HL-60/S4 treated with retinoic acid at 250 ng/mL for 4 days and 3 days (cell line): ENCODE results near the gene NOXO1.
"Not testable (repeated sequence)": the region's sequence is repeated elsewhere in the genome, so short reads cannot be mapped to it uniquely, and the experiment has no call there.

Source experiments
- in situ Hi-C: fragments of 300-500 bp; cut with MboI; formaldehyde crosslinking; loops from 2 replicates; pipeline ENCODE4 v1.7.0; 2022; ENCODE audit warnings: low sequenced_read_pairs

The NOXO1 gene

DNA sequence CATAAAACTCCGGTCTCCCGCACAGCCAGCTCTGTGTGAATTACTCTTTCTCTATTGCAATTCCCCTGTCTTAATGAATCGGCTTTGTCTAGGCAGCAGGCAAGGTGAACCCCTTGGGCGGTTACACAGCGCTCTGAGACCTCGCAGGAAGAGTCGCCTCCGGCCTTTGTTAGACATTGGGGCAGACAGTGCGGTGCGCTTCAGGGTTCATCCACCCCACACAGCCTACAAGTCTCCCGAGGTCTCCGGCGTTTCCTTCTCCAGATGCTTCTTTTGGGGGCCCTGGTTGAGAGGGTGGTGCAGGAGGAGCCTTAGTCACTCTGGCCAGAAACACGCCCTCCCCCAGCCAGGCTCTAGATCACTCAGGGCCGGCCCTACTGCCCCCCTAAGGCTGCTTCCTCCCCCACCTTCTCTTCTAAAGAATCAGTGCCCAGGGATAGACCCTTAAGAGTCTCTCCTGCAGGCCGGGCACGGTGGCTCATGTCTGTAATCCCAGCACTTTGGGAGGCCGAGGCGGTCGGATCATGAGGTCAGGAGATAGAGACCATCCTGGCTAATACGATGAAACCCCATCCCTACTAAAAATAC lies 36.6 kb downstream of the NOXO1 start:
- in situ Hi-C loops = no loop called here

DNA sequence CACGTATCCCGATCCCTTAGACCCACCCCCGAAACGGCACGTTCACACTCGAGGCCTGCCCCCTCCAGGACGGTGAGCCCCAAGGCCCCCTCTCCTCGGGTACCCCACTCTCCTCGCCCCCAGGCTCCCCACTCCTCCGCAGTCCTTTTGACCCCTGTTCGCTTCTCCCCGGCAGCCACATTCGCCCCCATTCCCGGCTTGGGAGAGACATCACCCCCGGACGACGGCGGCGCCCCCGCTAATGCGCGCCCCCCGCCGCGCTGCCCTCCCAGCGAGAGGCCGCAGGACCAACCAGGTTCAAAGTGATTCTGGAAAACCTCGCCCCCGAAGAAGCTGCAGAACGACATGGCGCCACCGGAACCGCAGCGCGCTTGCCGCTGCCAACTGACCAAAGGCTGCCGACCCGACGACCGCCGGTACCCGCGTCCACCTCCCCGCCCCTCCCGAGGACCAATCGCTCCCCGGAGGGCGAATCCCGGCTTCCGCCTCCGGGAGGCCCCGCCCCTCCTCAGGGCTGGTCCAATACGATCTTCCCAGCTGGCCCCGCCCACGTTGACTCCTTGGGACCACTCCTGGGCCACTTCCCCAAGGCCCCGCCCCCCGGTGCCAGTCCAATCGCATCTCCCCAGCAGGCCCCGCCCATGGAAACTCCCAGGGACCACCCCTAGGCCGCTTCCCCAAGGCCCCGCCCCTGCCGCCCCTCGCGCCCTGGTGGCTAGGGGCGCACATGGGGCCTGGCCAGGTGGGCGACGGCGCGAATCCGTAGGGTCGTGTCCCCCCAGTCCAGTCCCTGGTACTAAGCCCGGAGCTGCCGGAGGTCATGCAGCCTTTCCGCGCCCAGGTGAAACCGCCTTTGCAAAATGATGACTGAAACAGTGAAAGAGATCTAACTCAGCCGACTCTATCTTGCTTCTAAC lies 38.2 kb downstream of the NOXO1 start, which contains the start of gene MSRB1:
Gene MSRB1 (minus strand): TSS at position 390 of the 917 bp plus-strand sequence. CDS start 43 bp downstream, at position 347.
- in situ Hi-C loops = no loop called here

DNA sequence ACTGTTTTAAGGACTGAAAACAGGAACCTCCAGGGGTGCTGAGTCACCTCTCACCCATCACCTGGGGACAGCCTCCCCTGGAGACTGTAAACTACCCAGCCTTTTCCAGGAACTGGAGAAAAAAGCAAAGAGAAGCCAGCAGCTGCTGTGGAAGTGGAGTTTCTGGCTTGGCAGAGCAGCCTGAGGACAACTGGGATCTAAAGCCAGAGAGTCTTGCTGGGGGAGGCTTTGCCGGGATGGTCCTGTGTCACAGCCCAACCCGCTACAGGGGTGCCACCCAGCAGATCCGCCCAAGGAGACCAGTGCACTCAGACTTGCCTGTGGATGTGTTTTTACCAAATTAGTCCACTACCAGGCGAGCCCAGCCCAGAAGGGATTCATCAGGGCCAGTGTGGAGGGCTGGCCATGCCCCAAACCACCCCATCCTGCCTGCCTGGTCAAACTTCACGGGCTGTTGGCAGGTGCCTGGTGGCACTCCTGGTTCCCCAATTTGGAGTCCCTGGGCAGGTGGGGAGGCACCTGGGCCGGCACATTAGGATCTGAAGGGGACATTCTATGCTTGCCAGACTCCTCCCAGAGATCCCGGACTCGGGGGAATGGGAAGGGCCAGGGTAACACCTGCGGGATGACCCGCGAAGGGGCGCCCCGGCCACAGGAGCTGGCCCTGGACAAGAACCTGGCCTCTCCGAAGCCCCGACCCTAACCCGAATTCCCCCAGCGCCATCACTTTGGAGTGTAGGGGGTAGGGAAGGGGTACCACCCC lies 39.0 kb downstream of the NOXO1 start:
- in situ Hi-C loops = no loop called here

DNA sequence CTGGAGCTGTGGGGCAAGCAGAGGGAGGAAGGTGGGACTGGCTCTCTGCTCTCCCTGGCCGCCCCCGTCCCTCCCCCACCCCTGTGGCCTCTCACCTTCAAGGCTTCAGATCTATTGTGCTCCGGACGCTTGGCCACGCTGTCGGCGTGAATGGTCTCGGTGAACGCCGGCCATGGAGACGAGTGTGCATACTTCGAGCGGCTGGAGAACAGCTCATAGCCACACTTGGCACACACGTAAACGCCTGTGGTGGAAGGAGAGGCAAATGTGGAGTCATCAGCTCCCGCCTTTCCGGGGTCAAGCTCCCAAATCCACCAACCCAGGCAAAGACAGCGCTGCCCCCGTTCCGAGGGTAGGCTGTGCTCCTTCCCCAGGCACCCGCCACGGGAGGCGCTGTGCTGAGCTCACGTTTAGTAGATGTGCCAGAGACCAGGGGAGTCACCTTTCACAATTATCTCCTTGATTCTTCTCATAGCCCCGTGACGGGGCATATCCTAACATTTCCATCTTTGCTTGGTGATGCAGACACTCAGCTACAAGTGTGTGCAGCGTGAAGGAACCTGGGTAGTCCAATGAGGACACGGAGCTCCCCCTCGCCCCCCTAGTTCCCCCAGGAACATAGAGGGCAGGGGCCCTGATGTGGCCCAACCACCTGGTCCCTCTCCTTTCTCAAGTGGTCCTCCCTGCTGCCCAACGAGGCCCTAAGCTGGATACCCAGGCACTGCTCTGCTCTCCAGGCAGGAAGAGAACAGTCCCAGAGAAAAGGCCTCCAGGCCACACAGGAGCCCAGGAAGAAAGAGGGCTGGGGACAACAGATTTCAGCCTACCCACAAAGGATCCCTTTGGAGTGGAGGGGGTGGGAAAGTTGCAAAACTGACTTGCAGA lies 39.9 kb downstream of the NOXO1 start:
- in situ Hi-C loops = no loop called here

DNA sequence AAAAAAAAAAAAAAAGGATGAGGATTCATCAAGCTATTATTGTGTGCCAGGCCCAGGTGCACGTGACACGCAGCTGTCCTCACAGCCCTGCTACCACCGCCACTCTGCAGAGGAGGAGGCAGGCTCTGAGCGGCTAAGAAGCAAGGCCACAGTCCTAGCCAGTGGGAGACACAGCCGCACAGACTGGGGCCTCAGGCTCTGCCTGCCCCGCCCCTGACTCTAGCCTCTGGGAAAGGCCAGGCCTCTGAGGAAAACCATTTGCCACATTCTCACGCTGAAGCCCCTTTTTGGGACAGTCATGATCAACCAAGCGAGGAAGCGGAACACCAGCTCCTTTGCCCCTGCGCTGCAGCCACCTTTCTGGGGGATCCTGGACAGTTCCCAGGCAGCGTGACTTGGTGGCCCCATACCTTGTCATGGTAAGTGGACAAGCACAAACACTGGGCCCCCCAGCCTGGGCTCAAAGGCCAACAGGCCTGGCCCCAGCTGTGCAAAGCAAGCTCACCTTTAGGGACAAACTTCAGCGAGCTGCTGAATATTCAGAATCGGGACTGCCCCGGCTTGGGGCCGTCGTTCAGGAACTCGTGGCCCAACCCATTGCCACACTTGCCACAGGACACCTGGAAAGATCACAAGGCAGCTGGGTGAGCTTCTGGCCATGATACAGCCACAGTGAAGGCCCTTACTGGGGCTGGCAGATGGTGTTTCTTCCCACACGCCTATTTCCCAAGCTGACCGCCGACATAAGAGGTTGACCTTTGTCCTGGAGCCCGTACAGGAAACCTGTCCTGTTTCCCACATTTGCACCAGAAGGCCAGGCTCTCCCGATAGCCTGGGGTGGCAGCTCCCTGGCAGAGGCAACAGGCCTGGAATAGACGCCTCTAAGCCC lies 40.8 kb downstream of the NOXO1 start:
- in situ Hi-C loops = no loop called here

DNA sequence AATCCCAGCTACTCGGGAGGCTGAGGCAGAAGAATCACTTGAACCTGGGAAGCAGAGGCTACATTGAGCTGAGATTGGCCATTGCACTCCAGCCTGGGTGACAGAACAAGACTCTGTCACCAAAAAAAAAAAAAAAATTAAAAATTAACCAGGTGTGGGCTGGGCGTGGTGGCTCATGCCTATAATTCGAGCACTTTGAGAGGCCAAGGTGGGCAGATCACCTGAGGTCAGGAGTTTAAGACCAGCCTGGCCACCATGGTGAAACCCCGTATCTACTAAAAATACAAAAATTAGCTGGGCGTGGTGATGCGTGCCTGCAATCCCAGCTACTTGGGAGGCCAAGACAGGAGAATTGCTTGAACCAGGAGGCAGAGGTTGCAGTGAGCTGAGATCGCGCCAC lies 41.4 kb downstream of the NOXO1 start:
- in situ Hi-C loops = not testable (repeated sequence)

DNA sequence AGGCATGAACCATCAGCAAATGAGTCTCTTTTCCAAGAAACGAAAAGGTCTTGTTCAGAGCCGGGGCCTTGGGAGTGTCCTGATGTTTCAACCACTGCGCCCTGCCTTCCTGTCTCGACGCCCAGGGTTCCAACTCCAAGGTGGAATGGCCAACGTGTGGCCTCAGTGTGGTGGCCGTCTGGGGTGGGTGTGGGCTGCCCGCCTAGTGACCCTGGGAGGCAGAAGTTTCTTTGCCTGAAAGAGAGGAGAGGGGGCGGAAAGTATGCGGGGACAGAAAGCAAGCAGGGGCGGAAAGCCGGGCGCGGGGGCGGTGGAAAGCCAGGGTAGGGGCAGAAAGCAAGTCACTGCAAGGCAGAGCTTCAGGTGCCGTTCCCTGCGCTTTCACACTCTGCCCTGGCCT lies 42.4 kb downstream of the NOXO1 start:
- in situ Hi-C loops = no loop called here

DNA sequence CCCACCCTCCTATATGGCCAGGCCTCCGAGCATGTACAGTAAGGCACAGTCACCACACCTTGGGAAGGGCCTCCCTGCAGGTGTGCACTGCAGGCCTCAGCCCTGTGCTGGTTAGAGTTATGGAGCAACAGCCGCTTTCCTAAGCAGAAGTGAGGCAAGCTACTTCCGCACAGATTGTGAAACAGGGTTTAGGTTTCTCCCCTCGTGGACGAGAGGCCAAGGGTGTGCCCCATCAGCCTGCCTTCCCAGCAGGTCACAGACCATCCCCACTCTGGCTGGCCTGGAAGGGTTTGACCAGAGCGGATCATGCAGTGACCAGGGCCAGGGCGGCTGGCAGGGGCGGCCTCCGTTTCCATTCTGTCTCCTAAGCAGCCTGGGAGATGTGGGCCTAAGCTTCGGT lies 43.0 kb downstream of the NOXO1 start:
- in situ Hi-C loops = no loop called here

DNA sequence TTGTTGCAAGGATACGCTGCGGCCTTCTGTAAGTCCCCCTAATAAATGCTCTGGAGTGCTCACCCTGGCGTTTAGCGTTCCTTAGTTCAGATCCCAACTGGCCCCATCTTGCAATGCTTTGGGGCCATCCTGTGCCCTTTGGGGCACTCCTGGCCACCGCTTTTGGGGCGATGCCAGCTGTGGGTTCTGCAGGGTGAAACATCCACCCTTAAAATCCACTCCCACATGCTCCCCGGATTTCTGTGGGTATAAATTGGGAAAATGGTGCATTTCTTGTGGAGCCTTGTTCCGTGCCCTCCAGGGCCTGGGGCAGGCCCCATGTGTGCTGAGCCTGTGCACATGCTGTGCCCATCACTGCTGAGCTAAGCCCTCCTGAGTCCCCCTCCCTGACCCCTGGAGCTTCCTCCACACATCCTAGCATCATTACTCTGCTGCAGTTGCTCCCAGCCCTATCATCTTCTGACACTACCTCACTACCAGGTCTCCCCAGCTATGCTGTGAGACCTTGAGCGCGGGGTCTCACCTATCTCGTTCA lies 44.3 kb downstream of the NOXO1 start:
- in situ Hi-C loops = no loop called here

DNA sequence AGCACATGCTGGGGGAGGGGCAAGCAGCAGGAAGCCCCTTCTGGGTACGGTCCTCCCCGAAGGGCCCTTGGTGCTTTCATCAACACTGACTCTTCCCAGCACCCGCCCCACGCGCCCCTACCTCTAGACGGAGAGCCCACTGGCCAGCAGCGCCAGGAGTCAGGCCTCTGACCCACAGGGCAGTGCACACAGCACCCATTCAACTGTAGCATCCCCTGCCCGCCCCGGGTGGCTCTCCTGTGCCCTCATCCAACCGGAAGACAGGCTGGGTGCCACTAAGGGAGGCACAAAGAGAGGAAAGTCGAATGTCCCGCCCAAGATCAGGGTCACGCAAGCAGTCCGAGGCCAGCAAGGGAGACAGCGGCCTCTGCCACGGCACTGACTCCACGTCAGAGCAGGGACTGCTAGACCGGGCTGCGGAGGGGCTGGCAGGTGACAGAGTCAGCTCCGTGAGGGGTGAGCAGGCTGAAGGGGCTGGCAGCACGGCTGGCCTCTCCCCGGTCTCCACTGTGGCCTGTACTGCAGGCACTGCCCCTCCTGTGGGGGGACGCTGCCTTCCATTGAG lies 48.1 kb downstream of the NOXO1 start:
- in situ Hi-C loops = no loop called here

DNA sequence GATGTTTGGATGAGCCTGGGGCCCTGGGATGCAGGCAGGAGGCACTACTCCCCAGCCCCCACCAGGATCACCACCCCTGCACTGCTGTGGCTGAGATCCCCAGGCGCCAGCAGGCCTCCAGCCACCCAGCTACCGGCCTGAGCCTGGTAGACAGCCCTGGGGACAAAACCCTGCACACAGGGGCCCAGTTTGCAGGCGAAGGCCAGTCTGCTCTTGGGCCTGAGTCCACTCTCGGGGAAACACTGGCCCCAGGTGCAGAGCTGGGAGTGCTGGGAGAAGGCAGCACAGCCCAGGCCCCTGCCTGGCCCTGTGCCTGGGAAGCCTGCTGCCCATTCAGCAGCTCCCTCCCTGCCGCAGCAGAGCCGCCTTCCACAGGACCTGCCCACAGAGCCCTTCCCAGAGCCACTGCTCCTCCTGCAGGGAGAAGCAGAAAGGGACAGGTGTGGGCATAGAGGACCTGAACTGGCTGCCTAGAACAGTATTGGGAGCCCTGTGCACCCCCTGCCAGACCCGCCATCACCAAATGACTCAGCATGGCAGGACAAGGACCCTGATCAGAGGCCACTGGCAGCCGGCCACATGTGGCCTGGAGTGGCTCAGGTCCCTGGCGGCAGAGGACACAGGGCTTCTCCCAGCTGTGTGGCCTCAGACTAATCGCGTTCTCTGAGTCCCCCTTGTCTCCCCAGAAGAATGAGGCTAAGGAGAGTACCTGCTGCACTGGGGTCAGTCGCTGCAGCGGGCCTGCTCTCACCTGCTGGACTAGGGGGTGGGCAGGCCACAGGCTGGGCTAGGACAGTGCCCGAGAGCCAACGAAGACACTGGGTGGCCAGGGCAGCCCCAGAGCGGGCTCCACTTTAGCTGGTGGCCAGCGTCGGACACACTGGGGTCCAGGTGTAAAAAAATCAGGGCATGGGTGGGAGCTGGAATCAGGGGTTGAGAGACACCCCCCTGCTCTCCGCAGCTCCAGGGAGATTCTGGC lies 48.9 kb downstream of the NOXO1 start:
- in situ Hi-C loops = no loop called here

DNA sequence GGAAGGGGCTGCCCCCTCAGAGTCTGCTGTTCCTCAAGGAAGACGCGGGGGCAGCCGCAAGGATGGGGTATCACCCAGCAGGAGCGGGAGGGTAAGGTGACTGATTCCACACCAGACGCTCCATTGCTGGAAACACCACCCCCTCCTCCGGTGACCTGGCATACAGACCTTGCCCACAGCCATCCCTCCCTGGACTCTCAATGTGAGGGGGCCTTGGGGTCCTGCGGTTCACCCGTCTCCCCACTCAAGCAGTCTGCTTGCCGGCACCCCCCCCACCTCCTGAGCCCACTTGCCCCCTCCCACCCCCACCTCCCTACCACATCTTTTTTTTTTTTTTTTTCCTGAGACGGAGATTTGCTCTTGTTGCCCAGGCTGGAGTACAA lies 50.9 kb downstream of the NOXO1 start:
- in situ Hi-C loops = no loop called here

DNA sequence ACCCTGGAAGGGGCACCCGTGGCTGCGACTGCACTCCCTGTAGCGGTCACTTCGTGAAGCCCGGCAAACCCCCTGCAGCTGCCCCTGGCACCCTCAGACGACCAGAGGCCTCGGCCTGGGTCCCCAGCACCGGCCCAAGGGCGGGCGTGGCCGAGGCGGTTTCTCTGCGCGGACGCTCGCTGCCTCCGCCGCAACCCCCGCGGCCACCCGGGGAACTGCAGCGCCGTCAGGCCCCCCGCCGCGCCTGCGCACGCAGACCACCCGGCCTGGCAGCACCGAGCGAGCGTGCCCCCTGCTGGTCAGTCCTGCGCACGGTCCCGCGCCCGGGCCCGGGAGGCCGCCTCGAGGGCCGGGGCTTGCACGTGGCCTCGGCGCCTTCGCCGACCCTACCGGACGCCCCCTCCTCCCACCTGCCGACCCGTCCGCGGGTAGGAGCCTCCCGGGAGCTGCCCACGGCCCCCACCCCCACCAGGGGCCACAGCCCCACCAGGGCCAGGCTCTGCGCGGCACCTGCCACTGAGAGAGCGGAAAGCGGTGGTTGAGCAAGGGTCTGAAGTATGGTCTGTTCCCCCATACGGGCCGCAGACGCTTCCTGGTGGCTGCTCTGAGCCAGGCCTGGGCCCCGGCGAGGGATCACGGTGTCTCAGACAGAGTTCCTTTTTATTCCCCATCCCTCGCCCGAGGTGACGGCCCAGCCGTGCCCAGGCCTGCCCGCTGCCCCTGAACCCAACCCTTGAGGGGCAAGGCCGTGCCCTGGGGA lies 51.5 kb downstream of the NOXO1 start:
- in situ Hi-C loops = no loop called here

DNA sequence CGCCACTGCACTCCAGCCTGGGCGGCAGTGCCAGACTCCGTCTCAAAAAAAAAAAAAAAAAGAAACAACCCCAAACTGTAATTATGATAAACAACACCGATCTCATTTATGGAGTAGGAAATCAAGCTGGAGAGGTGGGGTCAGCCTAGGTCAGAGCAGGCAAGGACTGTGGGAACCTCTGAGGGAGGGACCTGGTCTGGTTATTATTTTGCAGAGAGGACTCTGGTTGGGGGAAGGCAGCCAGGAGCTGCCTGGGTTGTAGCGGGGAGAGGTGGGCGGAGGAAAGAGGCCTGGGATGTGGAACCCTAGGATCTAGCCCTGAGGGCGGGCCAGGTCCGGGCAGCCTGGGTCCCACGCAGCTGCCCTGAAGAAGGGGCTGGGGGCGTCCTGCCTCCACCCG lies 52.2 kb downstream of the NOXO1 start:
- in situ Hi-C loops = no loop called here
